Hematopoietic multipotent progenitor cell treated with erythropoietin and hydrocortisone succinate and interleukin-3 and kit ligand, for 15 days (in vitro differentiated cells): ENCODE data around the gene RBCK1.
A peak's percentile ranks its signal among the peaks of the same experiment; 100 is the strongest.
"Not testable (repeated sequence)": the region's sequence is repeated elsewhere in the genome, so short reads cannot be mapped to it uniquely, and the experiment has no call there.

Experiments used
- DNase-seq: peaks from one replicate; pipeline ENCODE4 v3.0.0-alpha.2; 2015; ENCODE audit warnings: low spot score

Gene RBCK1

GRCh38 chr20:376089-376488 lies 32.0 kb upstream of the RBCK1 start:
- DNase-seq: no peak

- DNase-seq: no peak
Measured at GRCh38 chr20:376750-377149, 31.3 kb upstream of the RBCK1 start.

- DNase-seq: not testable (repeated sequence)
Measured at GRCh38 chr20:377578-377977, 30.5 kb upstream of the RBCK1 start.

GRCh38 chr20:378961-379336 lies 29.1 kb upstream of the RBCK1 start:
- no peak for DNase-seq

GRCh38 chr20:380763-381580 lies 27.1 kb upstream of the RBCK1 start:
- DNase-seq: peak; percentile 16

GRCh38 chr20:381581-382290 lies 26.4 kb upstream of the RBCK1 start:
- DNase-seq: peak; percentile 34

- DNase-seq: no peak
Measured at GRCh38 chr20:382291-383115, 25.6 kb upstream of the RBCK1 start.

- DNase-seq: no peak
Measured at GRCh38 chr20:383889-384288, 24.2 kb upstream of the RBCK1 start.

- DNase-seq: no peak
Measured at GRCh38 chr20:384723-385122, 23.4 kb upstream of the RBCK1 start.

- DNase-seq: no peak
Measured at GRCh38 chr20:385448-385847, 22.7 kb upstream of the RBCK1 start.

- not testable (repeated sequence) for DNase-seq
Measured at GRCh38 chr20:386634-387033, 21.5 kb upstream of the RBCK1 start.

- no peak for DNase-seq
Measured at GRCh38 chr20:387520-387919, 20.6 kb upstream of the RBCK1 start.

- no peak for DNase-seq
Measured at GRCh38 chr20:388034-388994, 19.8 kb upstream of the RBCK1 start.

GRCh38 chr20:389220-389619 lies 18.9 kb upstream of the RBCK1 start:
- DNase-seq: no peak

GRCh38 chr20:391041-391711 lies 16.9 kb upstream of the RBCK1 start:
- DNase-seq: no peak

GRCh38 chr20:393296-393695 lies 14.8 kb upstream of the RBCK1 start:
- not testable (repeated sequence) for DNase-seq

- DNase-seq: no peak
Measured at GRCh38 chr20:396252-396618, 11.9 kb upstream of the RBCK1 start.

- DNase-seq: no peak
Measured at GRCh38 chr20:396619-397431, 11.3 kb upstream of the RBCK1 start.

GRCh38 chr20:397432-398237 lies 10.5 kb upstream of the RBCK1 start:
- no peak for DNase-seq
